ENCODE measurements around the gene CCDC196.
"Not testable (repeated sequence)": the region's sequence is repeated elsewhere in the genome, so short reads cannot be mapped to it uniquely, and the experiment has no call there.

The CCDC196 gene

GRCh38 chr14:66508846-66509621 lies 22.9 kb downstream of the CCDC196 start:
- Histone ChIP-seq H3K9ac (ENCODE audit: low read length in 2 of 2) (peak overlapping the region; percentile 87 to 89), H3K4me1 (ENCODE audit: control insufficient read depth, insufficient read depth, low read length) (peaks cover 5% of the 10 kb centered on the region), H3K36me3 (ENCODE audit: control insufficient read depth in 2 of 2, insufficient read depth in 2 of 2, low read length in 2 of 2) (no peaks in the 10 kb centered on the region), H3K4me3 (ENCODE audit: low read length in 2 of 2) (peak overlapping the region; percentile 91 to 92), H3K27ac (ENCODE audit: low read length) (peak overlapping the region; percentile 81), H3K27me3 (ENCODE audit: control insufficient read depth in 1 of 2, insufficient read depth in 2 of 2, low read length in 2 of 2) (no peaks in the 10 kb centered on the region), H3K9me3 (ENCODE audit: control insufficient read depth in 2 of 2, low read length in 2 of 2) (no peaks in the 10 kb centered on the region)

DNA sequence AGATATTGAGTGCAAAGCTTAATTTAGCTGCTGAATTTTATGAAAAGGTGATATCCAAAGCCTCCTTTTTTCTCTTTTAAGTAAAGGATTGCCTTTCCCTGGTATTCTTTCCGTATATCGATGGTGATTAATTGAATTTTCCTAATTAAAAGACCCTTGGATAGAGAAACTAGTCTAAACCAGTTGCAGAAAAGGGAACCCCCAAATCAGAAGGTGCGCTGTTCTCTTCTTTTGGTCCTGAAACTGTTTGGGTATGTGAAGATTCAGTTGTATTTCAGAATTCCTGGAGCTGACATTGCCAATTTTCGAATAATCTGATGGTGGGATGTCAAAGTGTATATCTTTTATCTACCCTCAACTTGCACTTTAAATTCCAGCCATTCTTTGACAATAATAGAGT lies 23.7 kb downstream of the CCDC196 start:
- Histone ChIP-seq H3K4me3 (ENCODE audit: low read length in 2 of 2) (peak overlapping the region; percentile 91 to 92), H3K9ac (ENCODE audit: low read length in 2 of 2) (peak overlapping the region in 1 of 2 donors; percentile 87), H3K9me3 (ENCODE audit: control insufficient read depth in 2 of 2, low read length in 2 of 2) (no peaks in the 10 kb centered on the region), H3K27ac (ENCODE audit: low read length) (no peak overlapping the region), H3K36me3 (ENCODE audit: control insufficient read depth in 2 of 2, insufficient read depth in 2 of 2, low read length in 2 of 2) (no peaks in the 10 kb centered on the region), H3K4me1 (ENCODE audit: control insufficient read depth, insufficient read depth, low read length) (peaks cover 5% of the 10 kb centered on the region), H3K27me3 (ENCODE audit: control insufficient read depth in 1 of 2, insufficient read depth in 2 of 2, low read length in 2 of 2) (no peaks in the 10 kb centered on the region)

- H3K9ac ChIP-seq (ENCODE audit: low read length in 2 of 2) = no peak overlapping the region
- no peak overlapping the region for H3K27ac ChIP-seq (ENCODE audit: low read length)
- no peaks in the 10 kb centered on the region for H3K36me3 ChIP-seq (ENCODE audit: control insufficient read depth in 2 of 2, insufficient read depth in 2 of 2, low read length in 2 of 2)
- no peaks in the 10 kb centered on the region for H3K9me3 ChIP-seq (ENCODE audit: control insufficient read depth in 2 of 2, low read length in 2 of 2)
- H3K4me3 ChIP-seq (ENCODE audit: low read length in 2 of 2) = no peak overlapping the region
- H3K27me3 ChIP-seq (ENCODE audit: control insufficient read depth in 1 of 2, insufficient read depth in 2 of 2, low read length in 2 of 2) = no peaks in the 10 kb centered on the region
- peaks cover 5% of the 10 kb centered on the region for H3K4me1 ChIP-seq (ENCODE audit: control insufficient read depth, insufficient read depth, low read length)
These were observed 25.7 kb downstream of the CCDC196 start for GRCh38 chr14:66511849-66512248.

GRCh38 chr14:66514213-66514612 lies 28.0 kb downstream of the CCDC196 start:
- no peaks in the 10 kb centered on the region for H3K36me3 ChIP-seq (ENCODE audit: control insufficient read depth in 2 of 2, insufficient read depth in 2 of 2, low read length in 2 of 2)
- peaks cover under 1% of the 10 kb centered on the region for H3K4me1 ChIP-seq (ENCODE audit: control insufficient read depth, insufficient read depth, low read length)
- no peaks in the 10 kb centered on the region for H3K27me3 ChIP-seq (ENCODE audit: control insufficient read depth in 1 of 2, insufficient read depth in 2 of 2, low read length in 2 of 2)
- no peak overlapping the region for H3K27ac ChIP-seq (ENCODE audit: low read length)
- H3K9me3 ChIP-seq (ENCODE audit: control insufficient read depth in 2 of 2, low read length in 2 of 2) = no peaks in the 10 kb centered on the region
- no peak overlapping the region for H3K4me3 ChIP-seq (ENCODE audit: low read length in 2 of 2)
- H3K9ac ChIP-seq (ENCODE audit: low read length in 2 of 2) = no peak overlapping the region

GRCh38 chr14:66530526-66530925 lies 44.4 kb downstream of the CCDC196 start:
- Histone ChIP-seq H3K27me3 (ENCODE audit: control insufficient read depth in 1 of 2, insufficient read depth in 2 of 2, low read length in 2 of 2) (no peaks in the 10 kb centered on the region), H3K9me3 (ENCODE audit: control insufficient read depth in 2 of 2, low read length in 2 of 2) (no peaks in the 10 kb centered on the region), H3K4me1 (ENCODE audit: control insufficient read depth, insufficient read depth, low read length) (no peaks in the 10 kb centered on the region), H3K4me3 (ENCODE audit: low read length in 2 of 2) (no peak overlapping the region), H3K36me3 (ENCODE audit: control insufficient read depth in 2 of 2, insufficient read depth in 2 of 2, low read length in 2 of 2) (no peaks in the 10 kb centered on the region), H3K9ac (ENCODE audit: low read length in 2 of 2) (no peak overlapping the region), H3K27ac (ENCODE audit: low read length) (no peak overlapping the region)

DNA sequence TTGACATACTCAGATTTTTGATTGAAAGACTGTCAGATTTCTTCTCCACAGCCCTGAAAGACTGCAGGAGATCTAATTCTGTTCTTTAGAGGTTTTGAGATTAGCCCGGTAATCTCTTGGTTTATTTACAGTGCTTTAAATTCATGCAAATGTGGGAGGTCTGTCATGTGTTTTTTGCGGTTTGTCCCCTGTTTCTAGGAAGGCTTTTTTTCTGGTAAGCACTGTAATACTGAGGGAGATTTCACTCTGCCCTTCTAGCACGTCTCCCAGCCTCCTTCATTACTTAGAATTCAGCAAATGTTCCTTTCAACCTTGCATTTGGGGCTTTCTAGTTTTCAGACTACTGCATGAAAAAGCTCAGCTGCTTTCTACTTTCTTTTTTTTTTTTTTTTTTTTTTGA lies 52.9 kb downstream of the CCDC196 start:
- Histone ChIP-seq H3K9me3 (ENCODE audit: control insufficient read depth in 2 of 2, low read length in 2 of 2) (no peaks in the 10 kb centered on the region), H3K4me3 (ENCODE audit: low read length in 2 of 2) (no peak overlapping the region), H3K9ac (ENCODE audit: low read length in 2 of 2) (no peak overlapping the region), H3K36me3 (ENCODE audit: control insufficient read depth in 2 of 2, insufficient read depth in 2 of 2, low read length in 2 of 2) (no peaks in the 10 kb centered on the region), H3K27me3 (ENCODE audit: control insufficient read depth in 1 of 2, insufficient read depth in 2 of 2, low read length in 2 of 2) (no peaks in the 10 kb centered on the region), H3K4me1 (ENCODE audit: control insufficient read depth, insufficient read depth, low read length) (no peaks in the 10 kb centered on the region), H3K27ac (ENCODE audit: low read length) (no peak overlapping the region)

GRCh38 chr14:66540038-66540437 lies 53.9 kb downstream of the CCDC196 start:
- no peaks in the 10 kb centered on the region for H3K4me1 ChIP-seq (ENCODE audit: control insufficient read depth, insufficient read depth, low read length)
- H3K4me3 ChIP-seq (ENCODE audit: low read length in 2 of 2) = no peak overlapping the region
- no peaks in the 10 kb centered on the region for H3K27me3 ChIP-seq (ENCODE audit: control insufficient read depth in 1 of 2, insufficient read depth in 2 of 2, low read length in 2 of 2)
- H3K27ac ChIP-seq (ENCODE audit: low read length) = no peak overlapping the region
- H3K36me3 ChIP-seq (ENCODE audit: control insufficient read depth in 2 of 2, insufficient read depth in 2 of 2, low read length in 2 of 2) = no peaks in the 10 kb centered on the region
- no peak overlapping the region for H3K9ac ChIP-seq (ENCODE audit: low read length in 2 of 2)
- no peaks in the 10 kb centered on the region for H3K9me3 ChIP-seq (ENCODE audit: control insufficient read depth in 2 of 2, low read length in 2 of 2)

- no peaks in the 10 kb centered on the region for H3K9me3 ChIP-seq (ENCODE audit: control insufficient read depth in 2 of 2, low read length in 2 of 2)
- no peaks in the 10 kb centered on the region for H3K36me3 ChIP-seq (ENCODE audit: control insufficient read depth in 2 of 2, insufficient read depth in 2 of 2, low read length in 2 of 2)
- no peaks in the 10 kb centered on the region for H3K4me1 ChIP-seq (ENCODE audit: control insufficient read depth, insufficient read depth, low read length)
- H3K4me3 ChIP-seq (ENCODE audit: low read length in 2 of 2) = no peak overlapping the region
- H3K9ac ChIP-seq (ENCODE audit: low read length in 2 of 2) = no peak overlapping the region
- H3K27ac ChIP-seq (ENCODE audit: low read length) = no peak overlapping the region
- H3K27me3 ChIP-seq (ENCODE audit: control insufficient read depth in 1 of 2, insufficient read depth in 2 of 2, low read length in 2 of 2) = no peaks in the 10 kb centered on the region
These were observed 55.5 kb downstream of the CCDC196 start for GRCh38 chr14:66541627-66542026.

DNA sequence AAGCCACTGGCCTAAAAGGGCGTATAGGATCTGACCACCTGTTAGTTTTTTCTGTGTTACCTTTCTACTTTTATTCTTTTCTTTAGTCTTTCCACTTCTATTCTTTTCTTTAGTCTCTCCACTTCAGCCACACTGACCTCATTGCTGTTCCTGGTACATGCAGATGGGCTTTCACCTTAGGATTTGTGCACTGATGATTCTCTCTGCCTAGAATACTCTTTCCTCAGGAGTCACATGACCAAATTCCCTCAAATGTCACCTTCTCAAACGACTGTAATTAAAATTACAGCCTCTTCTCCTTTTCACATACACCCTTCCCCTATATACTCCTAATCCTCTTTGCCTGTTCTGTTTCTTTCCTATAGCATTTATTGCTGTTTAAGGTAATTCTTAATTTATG lies 57.8 kb downstream of the CCDC196 start:
- H3K4me1 ChIP-seq (ENCODE audit: control insufficient read depth, insufficient read depth, low read length) = no peaks in the 10 kb centered on the region

GRCh38 chr14:66545191-66545590 lies 59.0 kb downstream of the CCDC196 start:
- not testable (repeated sequence) for H3K36me3 ChIP-seq (ENCODE audit: control insufficient read depth in 2 of 2, insufficient read depth in 2 of 2, low read length in 2 of 2); H3K9me3 ChIP-seq (ENCODE audit: control insufficient read depth in 2 of 2, low read length in 2 of 2); H3K27ac ChIP-seq (ENCODE audit: low read length); H3K27me3 ChIP-seq (ENCODE audit: control insufficient read depth in 1 of 2, insufficient read depth in 2 of 2, low read length in 2 of 2); H3K9ac ChIP-seq (ENCODE audit: low read length in 2 of 2); H3K4me3 ChIP-seq (ENCODE audit: low read length in 2 of 2); H3K4me1 ChIP-seq (ENCODE audit: control insufficient read depth, insufficient read depth, low read length)

More for the DNA sequence above, 57.8 kb downstream of the CCDC196 start:
- Histone ChIP-seq H3K36me3 (ENCODE audit: control insufficient read depth in 2 of 2, insufficient read depth in 2 of 2, low read length in 2 of 2) (no peaks in the 10 kb centered on the region), H3K9me3 (ENCODE audit: control insufficient read depth in 2 of 2, low read length in 2 of 2) (no peaks in the 10 kb centered on the region), H3K27ac (ENCODE audit: low read length) (no peak overlapping the region), H3K4me3 (ENCODE audit: low read length in 2 of 2) (no peak overlapping the region), H3K9ac (ENCODE audit: low read length in 2 of 2) (no peak overlapping the region), H3K27me3 (ENCODE audit: control insufficient read depth in 1 of 2, insufficient read depth in 2 of 2, low read length in 2 of 2) (no peaks in the 10 kb centered on the region)

DNA sequence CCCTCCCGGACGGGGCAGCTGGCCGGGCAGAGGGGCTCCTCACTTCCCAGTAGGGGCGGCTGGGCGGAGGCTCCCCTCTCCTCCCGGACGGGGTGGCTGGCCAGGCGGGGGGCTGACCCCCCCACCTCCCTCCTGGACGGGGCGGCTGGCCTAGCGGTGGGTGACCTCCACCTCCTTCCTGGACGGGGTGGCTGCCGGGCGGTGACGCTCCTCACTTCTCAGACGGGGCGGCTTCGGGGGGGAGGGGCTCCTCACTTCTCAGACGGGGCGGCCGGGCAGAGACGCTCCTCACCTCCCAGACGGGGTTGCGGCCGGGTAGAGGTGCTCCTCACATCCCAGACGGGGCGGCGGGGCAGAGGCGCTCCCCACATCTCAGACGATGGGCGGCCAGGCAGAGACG lies 59.6 kb downstream of the CCDC196 start:
- H3K27ac ChIP-seq (ENCODE audit: low read length); H3K36me3 ChIP-seq (ENCODE audit: control insufficient read depth in 2 of 2, insufficient read depth in 2 of 2, low read length in 2 of 2); H3K4me1 ChIP-seq (ENCODE audit: control insufficient read depth, insufficient read depth, low read length); H3K27me3 ChIP-seq (ENCODE audit: control insufficient read depth in 1 of 2, insufficient read depth in 2 of 2, low read length in 2 of 2); H3K9ac ChIP-seq (ENCODE audit: low read length in 2 of 2); H3K4me3 ChIP-seq (ENCODE audit: low read length in 2 of 2); H3K9me3 ChIP-seq (ENCODE audit: control insufficient read depth in 2 of 2, low read length in 2 of 2): not testable (repeated sequence)
